Measurements from ENCODE around the gene EGFL7.

Gene EGFL7

GRCh38 chr9:136625101-136626065, 37.3 kb upstream of the EGFL7 start:
- Histone ChIP-seq H3K27ac (ENCODE audit: low read depth, low read length) (no peak overlapping the region), H3K9me3 (ENCODE audit: control insufficient read depth in 1 of 2, low read length in 2 of 2) (no peaks in the 10 kb centered on the region), H3K4me1 (ENCODE audit: control insufficient read depth in 1 of 2, insufficient read depth in 2 of 2, low read length in 2 of 2) (peaks cover 41 to 48% of the 10 kb centered on the region in 2 donors), H3K4me3 (ENCODE audit: low read depth in 1 of 2, low read length in 2 of 2) (no peak overlapping the region), H3K36me3 (ENCODE audit: control insufficient read depth in 1 of 2, insufficient read depth in 2 of 2, low read length in 2 of 2) (no peaks in the 10 kb centered on the region), H3K27me3 (ENCODE audit: control insufficient read depth in 1 of 2, insufficient read depth in 2 of 2, low read length in 2 of 2) (no peaks in the 10 kb centered on the region), H3K9ac (ENCODE audit: low read depth in 1 of 2, low read length in 2 of 2) (peak overlapping the region in 1 of 2 donors; percentile 35)

GRCh38 chr9:136626066-136626725, 36.5 kb upstream of the EGFL7 start:
- Histone ChIP-seq H3K4me1 (ENCODE audit: control insufficient read depth in 1 of 2, insufficient read depth in 2 of 2, low read length in 2 of 2) (peaks cover 49 to 56% of the 10 kb centered on the region in 2 donors), H3K4me3 (ENCODE audit: low read depth in 1 of 2, low read length in 2 of 2) (no peak overlapping the region), H3K36me3 (ENCODE audit: control insufficient read depth in 1 of 2, insufficient read depth in 2 of 2, low read length in 2 of 2) (no peaks in the 10 kb centered on the region), H3K27me3 (ENCODE audit: control insufficient read depth in 1 of 2, insufficient read depth in 2 of 2, low read length in 2 of 2) (no peaks in the 10 kb centered on the region), H3K9me3 (ENCODE audit: control insufficient read depth in 1 of 2, low read length in 2 of 2) (no peaks in the 10 kb centered on the region), H3K9ac (ENCODE audit: low read depth in 1 of 2, low read length in 2 of 2) (peak overlapping the region in 1 of 2 donors; percentile 35), H3K27ac (ENCODE audit: low read depth, low read length) (no peak overlapping the region)

GRCh38 chr9:136626740-136627642, 35.7 kb upstream of the EGFL7 start:
- Histone ChIP-seq H3K27me3 (ENCODE audit: control insufficient read depth in 1 of 2, insufficient read depth in 2 of 2, low read length in 2 of 2) (no peaks in the 10 kb centered on the region), H3K4me1 (ENCODE audit: control insufficient read depth in 1 of 2, insufficient read depth in 2 of 2, low read length in 2 of 2) (peaks cover 50 to 61% of the 10 kb centered on the region in 2 donors), H3K4me3 (ENCODE audit: low read depth in 1 of 2, low read length in 2 of 2) (no peak overlapping the region), H3K9me3 (ENCODE audit: control insufficient read depth in 1 of 2, low read length in 2 of 2) (no peaks in the 10 kb centered on the region), H3K27ac (ENCODE audit: low read depth, low read length) (no peak overlapping the region), H3K9ac (ENCODE audit: low read depth in 1 of 2, low read length in 2 of 2) (peak overlapping the region in 1 of 2 donors; percentile 1), H3K36me3 (ENCODE audit: control insufficient read depth in 1 of 2, insufficient read depth in 2 of 2, low read length in 2 of 2) (no peaks in the 10 kb centered on the region)

GRCh38 chr9:136627703-136628102, 35.0 kb upstream of the EGFL7 start:
- no peaks in the 10 kb centered on the region for H3K27me3 ChIP-seq (ENCODE audit: control insufficient read depth in 1 of 2, insufficient read depth in 2 of 2, low read length in 2 of 2)
- H3K27ac ChIP-seq (ENCODE audit: low read depth, low read length) = no peak overlapping the region
- peaks cover 50 to 61% of the 10 kb centered on the region in 2 donors for H3K4me1 ChIP-seq (ENCODE audit: control insufficient read depth in 1 of 2, insufficient read depth in 2 of 2, low read length in 2 of 2)
- H3K4me3 ChIP-seq (ENCODE audit: low read depth in 1 of 2, low read length in 2 of 2) = no peak overlapping the region
- peak overlapping the region in 1 of 2 donors; percentile 1 for H3K9ac ChIP-seq (ENCODE audit: low read depth in 1 of 2, low read length in 2 of 2)
- H3K9me3 ChIP-seq (ENCODE audit: control insufficient read depth in 1 of 2, low read length in 2 of 2) = no peaks in the 10 kb centered on the region
- no peaks in the 10 kb centered on the region for H3K36me3 ChIP-seq (ENCODE audit: control insufficient read depth in 1 of 2, insufficient read depth in 2 of 2, low read length in 2 of 2)

- Histone ChIP-seq H3K27me3 (ENCODE audit: control insufficient read depth in 1 of 2, insufficient read depth in 2 of 2, low read length in 2 of 2) (no peaks in the 10 kb centered on the region), H3K27ac (ENCODE audit: low read depth, low read length) (no peak overlapping the region), H3K36me3 (ENCODE audit: control insufficient read depth in 1 of 2, insufficient read depth in 2 of 2, low read length in 2 of 2) (no peaks in the 10 kb centered on the region), H3K4me3 (ENCODE audit: low read depth in 1 of 2, low read length in 2 of 2) (no peak overlapping the region), H3K4me1 (ENCODE audit: control insufficient read depth in 1 of 2, insufficient read depth in 2 of 2, low read length in 2 of 2) (peaks cover 50 to 61% of the 10 kb centered on the region in 2 donors), H3K9ac (ENCODE audit: low read depth in 1 of 2, low read length in 2 of 2) (no peak overlapping the region), H3K9me3 (ENCODE audit: control insufficient read depth in 1 of 2, low read length in 2 of 2) (no peaks in the 10 kb centered on the region)
Observed at GRCh38 chr9:136628268-136628667, 34.4 kb upstream of the EGFL7 start.

DNA sequence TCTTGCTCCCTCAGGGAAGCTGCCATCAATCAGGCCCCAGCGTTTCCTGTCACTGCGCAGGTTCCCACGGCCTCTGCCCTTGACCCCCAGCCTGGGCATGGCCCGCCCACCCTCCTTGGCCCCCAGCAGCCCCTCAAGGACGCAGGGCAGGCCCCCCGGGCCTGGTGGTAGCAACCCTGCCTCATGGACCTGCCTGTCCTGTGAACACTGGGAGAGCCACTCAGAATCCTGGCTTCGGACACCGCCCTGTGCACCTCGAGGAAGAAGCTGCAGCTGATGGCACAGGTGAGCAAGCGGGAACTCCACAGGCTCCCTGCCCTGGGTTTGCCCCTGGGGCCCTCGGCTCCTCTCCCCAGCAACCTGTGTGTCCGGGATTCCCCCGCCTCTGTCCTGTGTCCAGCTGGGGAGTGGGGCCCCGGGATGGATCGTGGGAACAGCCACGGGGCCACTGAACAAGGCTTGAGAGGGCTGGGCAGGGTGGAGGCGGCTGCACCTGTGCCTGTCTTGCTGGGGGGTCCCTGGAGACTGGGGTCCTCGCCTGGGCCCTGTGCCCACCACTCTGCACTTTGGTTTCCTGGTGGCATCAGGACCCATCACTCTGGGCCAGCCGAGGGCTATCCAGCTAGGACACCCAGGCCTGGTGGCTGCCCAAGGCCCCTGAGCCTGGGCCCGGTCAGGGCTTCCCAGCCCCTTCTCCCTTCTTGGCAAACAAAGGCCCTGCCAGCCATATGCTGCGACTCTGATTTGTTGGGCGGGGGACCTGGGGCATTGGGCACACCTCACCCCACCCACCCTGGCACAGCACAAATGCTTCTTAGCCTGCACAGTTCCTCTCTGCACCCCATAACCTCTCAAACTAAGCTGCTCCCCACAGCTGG, 33.5 kb upstream of the EGFL7 start:
- Histone ChIP-seq H3K4me3 (ENCODE audit: low read depth in 1 of 2, low read length in 2 of 2) (no peak overlapping the region), H3K4me1 (ENCODE audit: control insufficient read depth in 1 of 2, insufficient read depth in 2 of 2, low read length in 2 of 2) (peaks cover 47 to 57% of the 10 kb centered on the region in 2 donors), H3K27ac (ENCODE audit: low read depth, low read length) (no peak overlapping the region), H3K9me3 (ENCODE audit: control insufficient read depth in 1 of 2, low read length in 2 of 2) (no peaks in the 10 kb centered on the region), H3K36me3 (ENCODE audit: control insufficient read depth in 1 of 2, insufficient read depth in 2 of 2, low read length in 2 of 2) (no peaks in the 10 kb centered on the region), H3K9ac (ENCODE audit: low read depth in 1 of 2, low read length in 2 of 2) (no peak overlapping the region), H3K27me3 (ENCODE audit: control insufficient read depth in 1 of 2, insufficient read depth in 2 of 2, low read length in 2 of 2) (no peaks in the 10 kb centered on the region)

DNA sequence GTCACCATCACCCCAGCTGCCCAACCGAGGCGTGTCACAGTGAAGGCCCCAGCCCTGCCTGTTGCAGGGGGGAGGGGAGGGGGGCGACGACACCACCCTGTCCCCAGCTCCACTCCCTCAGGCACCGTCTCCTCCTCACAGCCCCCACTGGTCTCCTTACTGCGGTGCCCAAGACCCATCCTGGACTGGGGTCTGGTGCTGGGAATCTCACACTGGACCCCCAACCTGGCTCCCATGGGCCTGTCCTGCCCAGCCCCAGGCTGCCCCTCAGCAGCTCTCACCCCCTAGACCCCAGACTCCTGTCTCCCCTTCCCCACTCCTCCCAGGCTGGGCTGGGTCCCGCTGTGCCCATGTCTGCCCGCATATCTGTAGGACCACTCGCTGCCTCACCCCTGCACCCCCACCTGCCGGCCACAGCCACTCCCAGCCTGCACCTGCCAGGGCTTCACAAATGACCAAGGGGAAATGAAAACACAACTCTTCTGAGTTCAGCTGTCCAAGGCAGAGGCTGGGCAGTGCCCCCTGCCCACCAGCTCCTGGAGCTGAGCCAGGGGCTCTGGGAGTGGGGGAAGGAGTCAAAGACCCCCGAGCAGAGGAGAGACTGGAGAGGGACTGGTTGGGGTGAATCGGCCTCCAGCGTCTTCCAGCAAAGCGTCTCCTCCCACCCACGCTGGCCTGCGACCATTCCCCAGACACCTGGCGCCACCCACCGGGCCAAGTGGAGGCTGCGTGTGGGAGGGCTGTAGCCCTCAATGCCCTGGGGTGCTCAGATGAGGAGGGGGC, 32.6 kb upstream of the EGFL7 start:
- Histone ChIP-seq H3K9me3 (ENCODE audit: control insufficient read depth in 1 of 2, low read length in 2 of 2) (no peaks in the 10 kb centered on the region), H3K27me3 (ENCODE audit: control insufficient read depth in 1 of 2, insufficient read depth in 2 of 2, low read length in 2 of 2) (no peaks in the 10 kb centered on the region), H3K4me3 (ENCODE audit: low read depth in 1 of 2, low read length in 2 of 2) (peak overlapping the region in 1 of 2 donors; percentile 5), H3K4me1 (ENCODE audit: control insufficient read depth in 1 of 2, insufficient read depth in 2 of 2, low read length in 2 of 2) (peaks cover 38 to 49% of the 10 kb centered on the region in 2 donors), H3K36me3 (ENCODE audit: control insufficient read depth in 1 of 2, insufficient read depth in 2 of 2, low read length in 2 of 2) (no peaks in the 10 kb centered on the region), H3K27ac (ENCODE audit: low read depth, low read length) (no peak overlapping the region), H3K9ac (ENCODE audit: low read depth in 1 of 2, low read length in 2 of 2) (no peak overlapping the region)

- Histone ChIP-seq H3K36me3 (ENCODE audit: control insufficient read depth in 1 of 2, insufficient read depth in 2 of 2, low read length in 2 of 2) (no peaks in the 10 kb centered on the region), H3K4me1 (ENCODE audit: control insufficient read depth in 1 of 2, insufficient read depth in 2 of 2, low read length in 2 of 2) (peaks cover 33 to 44% of the 10 kb centered on the region in 2 donors), H3K9ac (ENCODE audit: low read depth in 1 of 2, low read length in 2 of 2) (peak overlapping the region in 1 of 2 donors; percentile 5), H3K27ac (ENCODE audit: low read depth, low read length) (no peak overlapping the region), H3K4me3 (ENCODE audit: low read depth in 1 of 2, low read length in 2 of 2) (no peak overlapping the region), H3K27me3 (ENCODE audit: control insufficient read depth in 1 of 2, insufficient read depth in 2 of 2, low read length in 2 of 2) (no peaks in the 10 kb centered on the region), H3K9me3 (ENCODE audit: control insufficient read depth in 1 of 2, low read length in 2 of 2) (no peaks in the 10 kb centered on the region)
Observed at GRCh38 chr9:136630662-136630992, 32.1 kb upstream of the EGFL7 start.
